Lower lobe of right lung (tissue), 2 donors: ENCODE measurements around the gene RMDN3. TPM values are rescaled to one million over a fixed set of nuclear protein-coding genes. Genes with fewer than 3 reads are reported as not detected.

ENCODE experiments used
- ATAC-seq, 2 donors: fragments of 200-7000 bp; cut with Tn5 transposase; one replicate each; pipeline ENCODE4 v1.9.1; 2020 to 2022; ENCODE audit warnings: mild to moderate bottlenecking in 2 of 2, moderate library complexity in 2 of 2
- DNase-seq: peaks from one replicate; pipeline ENCODE4 v3.0.0-alpha.2; 2020
- H3K27ac ChIP-seq: fragments of 200-600 bp; one replicate; pipeline ENCODE4 v1.8.0; 2022
- H3K27me3 ChIP-seq: fragments of 200-600 bp; one replicate; pipeline ENCODE4 v1.8.0; 2022; ENCODE audit warnings: low read depth
- H3K36me3 ChIP-seq: fragments of 200-600 bp; one replicate; pipeline ENCODE4 v1.8.0; 2022; ENCODE audit warnings: mild to moderate bottlenecking
- H3K4me1 ChIP-seq: fragments of 200-600 bp; one replicate; pipeline ENCODE4 v1.8.0; 2022
- H3K4me3 ChIP-seq: fragments of 200-600 bp; one replicate; pipeline ENCODE4 v1.8.0; 2022; ENCODE audit warnings: mild to moderate bottlenecking
- H3K9me3 ChIP-seq: fragments of 200-600 bp; one replicate; pipeline ENCODE4 v1.8.0; 2022
- intact Hi-C: fragments of 100-400 bp; cut with DNase I; formaldehyde crosslinking; loops from one replicate; pipeline ENCODE4 v1.11.0; 2022
- total RNA-seq: library from RNA; stranded (reverse); fragmentation: NEBNext Ultra II Directional; extraction: Animal tissue kit (Norgen Biotek cat#: 25700); gene quantifications from one replicate; pipeline ENCODE4 v1.2.1, GENCODE V29; 2021
- TF ChIP-seq, protein P1 (sequence below): fragments of 200-600 bp; IDR thresholded peaks from one replicate; pipeline ENCODE4 v1.8.0; 2022; ENCODE audit warnings: antibody characterized with exemption, mild to moderate bottlenecking
- donor health status: DM: no; HTN: yes; CAD: no; lungs with severe emphysema.

The RMDN3 gene
- total RNA-seq, 1 donor from 2014 or later, result 101 TPM

DNA sequence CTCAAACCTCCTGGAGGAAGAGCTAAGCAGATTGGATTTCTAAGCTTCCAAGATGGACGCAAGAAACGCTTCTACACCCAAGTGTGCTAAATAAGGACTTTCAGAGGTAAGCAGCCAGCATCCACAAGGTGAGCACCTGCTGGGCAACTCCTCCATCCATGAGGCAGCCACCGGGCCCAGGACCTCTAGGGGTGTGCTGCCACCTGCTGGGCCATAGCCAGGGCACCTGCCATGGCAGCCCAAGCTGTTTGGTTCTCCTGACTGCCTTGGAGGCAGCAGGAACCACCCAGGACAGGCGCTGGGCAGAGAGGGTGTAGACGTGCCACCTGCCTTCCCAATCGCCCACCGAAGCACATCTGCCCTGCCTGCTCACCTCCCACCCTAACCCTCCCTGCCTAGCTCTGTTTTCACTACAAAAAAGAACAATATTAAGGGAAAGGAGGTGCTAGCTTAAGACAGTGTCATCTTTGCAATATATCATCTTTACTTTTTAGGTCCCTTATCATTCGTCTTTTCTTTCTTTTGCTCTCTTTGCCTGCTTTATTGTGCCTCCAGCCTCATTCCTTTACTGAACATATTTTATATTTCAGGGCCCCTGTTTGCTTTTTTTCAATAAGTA lies 27.7 kb upstream of the RMDN3 start:
- H3K27ac ChIP-seq, result no peak overlapping the region
- ATAC-seq, result peak; percentile 84 to 90
- peak; percentile 85 for DNase-seq
- H3K4me3 ChIP-seq, result no peak overlapping the region
- no peaks in the 10 kb centered on the region for H3K27me3 ChIP-seq
- TF ChIP-seq, protein P1, sequence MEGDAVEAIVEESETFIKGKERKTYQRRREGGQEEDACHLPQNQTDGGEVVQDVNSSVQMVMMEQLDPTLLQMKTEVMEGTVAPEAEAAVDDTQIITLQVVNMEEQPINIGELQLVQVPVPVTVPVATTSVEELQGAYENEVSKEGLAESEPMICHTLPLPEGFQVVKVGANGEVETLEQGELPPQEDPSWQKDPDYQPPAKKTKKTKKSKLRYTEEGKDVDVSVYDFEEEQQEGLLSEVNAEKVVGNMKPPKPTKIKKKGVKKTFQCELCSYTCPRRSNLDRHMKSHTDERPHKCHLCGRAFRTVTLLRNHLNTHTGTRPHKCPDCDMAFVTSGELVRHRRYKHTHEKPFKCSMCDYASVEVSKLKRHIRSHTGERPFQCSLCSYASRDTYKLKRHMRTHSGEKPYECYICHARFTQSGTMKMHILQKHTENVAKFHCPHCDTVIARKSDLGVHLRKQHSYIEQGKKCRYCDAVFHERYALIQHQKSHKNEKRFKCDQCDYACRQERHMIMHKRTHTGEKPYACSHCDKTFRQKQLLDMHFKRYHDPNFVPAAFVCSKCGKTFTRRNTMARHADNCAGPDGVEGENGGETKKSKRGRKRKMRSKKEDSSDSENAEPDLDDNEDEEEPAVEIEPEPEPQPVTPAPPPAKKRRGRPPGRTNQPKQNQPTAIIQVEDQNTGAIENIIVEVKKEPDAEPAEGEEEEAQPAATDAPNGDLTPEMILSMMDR, result peak; percentile 80
- intact Hi-C loops, result no loop called here
- peaks cover 11% of the 10 kb centered on the region for H3K4me1 ChIP-seq
- no peaks in the 10 kb centered on the region for H3K9me3 ChIP-seq
- peaks cover 23% of the 10 kb centered on the region for H3K36me3 ChIP-seq

DNA sequence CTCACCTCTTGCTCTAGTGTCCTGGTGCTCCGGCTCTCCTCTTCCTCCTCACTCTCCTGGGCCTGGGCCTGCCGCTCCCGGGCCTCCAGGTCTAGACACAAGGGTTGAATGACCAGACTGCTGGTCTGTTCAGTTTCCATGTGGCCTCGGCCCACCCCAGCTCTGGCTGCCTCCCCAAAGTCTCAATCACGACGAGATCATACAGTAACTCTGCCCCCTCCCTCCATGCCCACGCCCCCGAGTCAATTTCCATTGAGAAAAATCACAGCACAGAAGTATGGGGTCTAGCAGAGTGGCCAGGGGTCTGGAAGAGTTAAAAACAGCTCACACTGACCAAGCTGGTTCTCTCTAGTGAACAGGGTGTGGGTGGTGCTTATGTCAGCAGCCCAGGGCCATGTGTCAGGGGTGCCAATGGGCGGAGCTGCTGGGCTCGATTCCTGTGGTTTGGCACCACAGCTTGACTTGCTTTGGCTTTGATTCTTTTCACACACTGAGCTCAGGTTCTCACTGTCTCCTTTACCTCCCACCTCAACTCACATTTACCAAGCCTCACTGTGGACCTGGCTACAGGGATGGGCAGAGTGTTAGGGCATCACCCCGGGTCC lies 21.6 kb upstream of the RMDN3 start:
- intact Hi-C loops, result no loop called here
- DNase-seq (peak; percentile 83), ATAC-seq (peak; percentile 90 to 91)
- Histone ChIP-seq H3K27ac (no peak overlapping the region), H3K4me3 (no peak overlapping the region), H3K9me3 (no peaks in the 10 kb centered on the region), H3K36me3 (peaks cover 83% of the 10 kb centered on the region), H3K27me3 (no peaks in the 10 kb centered on the region), H3K4me1 (peaks cover 12% of the 10 kb centered on the region)
- TF ChIP-seq, protein P1, result no peak

DNA sequence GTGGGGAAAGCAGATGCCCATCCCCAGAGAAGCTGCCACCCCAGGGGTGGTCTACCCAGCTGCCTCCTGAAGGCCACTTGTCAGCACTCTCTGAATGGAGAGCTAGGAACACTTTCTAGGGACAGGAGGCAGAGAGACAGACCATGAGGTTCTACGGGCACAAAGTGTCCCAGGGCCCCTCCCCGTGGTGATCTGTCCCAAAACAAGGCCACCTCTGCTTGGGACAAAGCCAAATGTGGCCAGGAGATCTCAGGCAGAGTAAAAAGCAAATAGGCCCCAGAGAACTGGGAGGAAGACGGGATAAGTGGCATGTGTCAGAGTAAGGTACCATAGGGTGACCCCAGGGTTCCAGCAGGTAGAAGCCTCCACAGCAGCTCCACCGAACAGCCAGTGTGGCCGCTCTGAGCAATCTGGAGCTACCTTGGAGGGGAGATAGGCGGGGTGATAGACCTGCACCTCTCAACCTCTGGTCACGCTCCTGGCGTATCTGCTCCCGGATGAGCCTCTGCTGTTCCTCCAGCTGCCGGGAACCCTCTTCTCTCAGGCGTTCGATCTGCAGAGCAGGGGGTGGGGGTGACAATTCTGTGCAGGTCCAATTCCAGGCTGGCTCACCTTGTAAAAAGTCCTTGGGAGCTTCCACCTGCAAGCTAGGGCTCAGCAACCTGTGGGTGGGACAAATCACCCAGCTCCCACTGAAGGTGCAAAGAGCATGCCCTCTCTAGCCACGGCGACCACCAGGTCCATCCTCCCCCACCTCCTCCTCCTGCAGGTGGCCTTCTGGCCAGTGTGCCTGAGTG lies 20.9 kb upstream of the RMDN3 start:
- Histone ChIP-seq H3K9me3 (no peaks in the 10 kb centered on the region), H3K36me3 (peaks cover 90% of the 10 kb centered on the region), H3K27me3 (no peaks in the 10 kb centered on the region), H3K4me3 (no peak overlapping the region), H3K4me1 (peaks cover 12% of the 10 kb centered on the region), H3K27ac (no peak overlapping the region)
- DNase-seq (peak; percentile 21), ATAC-seq (no peak)
- intact Hi-C loops, result no loop called here
- TF ChIP-seq, protein P1, result no peak

DNA sequence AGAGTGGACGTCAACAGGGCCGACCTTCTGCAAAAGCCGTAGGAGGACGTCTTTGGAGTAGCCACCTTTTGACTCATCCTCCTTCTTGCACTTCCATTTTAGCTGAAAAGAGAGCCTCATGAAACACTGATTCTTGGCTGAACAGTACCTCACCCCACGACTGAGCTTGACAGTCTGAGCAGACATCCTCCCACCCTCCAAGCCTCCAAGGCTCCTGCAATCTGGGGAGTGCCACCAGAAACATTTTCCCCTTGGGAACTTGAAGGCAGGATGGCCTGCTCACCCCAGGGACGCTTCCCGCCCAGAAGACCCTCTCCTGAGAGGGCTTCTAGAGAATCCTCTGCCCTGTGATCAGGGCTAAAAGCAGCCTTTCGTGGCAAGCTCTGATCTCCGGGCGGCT lies 20.0 kb upstream of the RMDN3 start:
- H3K27me3 ChIP-seq, result no peaks in the 10 kb centered on the region
- no peaks in the 10 kb centered on the region for H3K9me3 ChIP-seq
- H3K4me1 ChIP-seq, result peaks cover 19% of the 10 kb centered on the region
- no peak overlapping the region for H3K27ac ChIP-seq
- H3K36me3 ChIP-seq, result peaks cover 95% of the 10 kb centered on the region
- no peak overlapping the region for H3K4me3 ChIP-seq
- intact Hi-C loops, result no loop called here
- DNase-seq (peak; percentile 14), ATAC-seq (no peak)
- TF ChIP-seq, protein P1, result no peak

DNA sequence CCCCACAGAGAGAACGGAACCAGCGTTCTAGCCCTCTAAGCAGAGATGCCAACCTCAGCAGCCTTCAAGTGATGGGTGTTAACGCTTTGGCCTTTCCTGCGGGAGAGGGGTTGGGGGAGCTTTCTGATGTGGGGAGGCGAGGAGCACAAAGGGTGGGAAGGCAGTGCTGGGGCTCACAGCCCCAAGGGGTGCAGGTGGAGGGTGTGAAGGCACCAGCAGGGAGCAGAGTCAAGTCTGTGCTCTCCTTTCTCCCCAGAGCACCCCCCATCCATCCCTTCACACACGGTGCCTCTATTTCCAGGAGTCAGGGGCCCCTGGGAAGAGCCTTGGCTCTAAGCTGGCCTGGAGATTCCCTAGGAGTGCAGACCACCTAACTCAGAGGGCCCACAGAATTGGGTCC lies 18.8 kb upstream of the RMDN3 start:
- DNase-seq (peak; percentile 21), ATAC-seq (no peak)
- intact Hi-C loops, result no loop called here
- Histone ChIP-seq H3K4me3 (no peak overlapping the region), H3K27ac (no peak overlapping the region), H3K27me3 (no peaks in the 10 kb centered on the region), H3K36me3 (peaks cover 87% of the 10 kb centered on the region), H3K4me1 (peaks cover 30% of the 10 kb centered on the region), H3K9me3 (no peaks in the 10 kb centered on the region)
- TF ChIP-seq, protein P1, result no peak
